ENCODE measurements around the gene CD320.
"Not testable (repeated sequence)": the region's sequence is repeated elsewhere in the genome, so short reads cannot be mapped to it uniquely, and the experiment has no call there.

The CD320 gene

GRCh38 chr19:8332976-8333766 lies 25.0 kb upstream of the CD320 start:
- DNase-seq: no peak

GRCh38 chr19:8331263-8331845 lies 23.2 kb upstream of the CD320 start:
- no peak for DNase-seq

- no peak for DNase-seq
Measured at GRCh38 chr19:8329996-8330395, 21.8 kb upstream of the CD320 start.

- DNase-seq: no peak
Measured at GRCh38 chr19:8325454-8325853, 17.3 kb upstream of the CD320 start.

GRCh38 chr19:8324186-8325050 lies 16.3 kb upstream of the CD320 start:
- DNase-seq: no peak

GRCh38 chr19:8323781-8324185 lies 15.6 kb upstream of the CD320 start:
- DNase-seq: no peak

- no peak for DNase-seq
Measured at GRCh38 chr19:8322638-8322997, 14.5 kb upstream of the CD320 start.

GRCh38 chr19:8321986-8322637 lies 14.0 kb upstream of the CD320 start:
- DNase-seq: no peak

- DNase-seq: peak; percentile 25
Measured at GRCh38 chr19:8321067-8321985, 13.2 kb upstream of the CD320 start, which contains the start of the genes NDUFA7 and RPS28. NDUFA7 (minus strand) TSS chr19:8321375; CDS start chr19:8321358, 17 bp downstream. RPS28 (plus strand) TSS chr19:8321496; CDS start chr19:8321531, 35 bp downstream.

GRCh38 chr19:8320564-8321066 lies 12.5 kb upstream of the CD320 start:
- DNase-seq: no peak

GRCh38 chr19:8319807-8320520 lies 11.8 kb upstream of the CD320 start:
- no peak for DNase-seq

GRCh38 chr19:8318835-8319234 lies 10.7 kb upstream of the CD320 start:
- DNase-seq: not testable (repeated sequence)

GRCh38 chr19:8316351-8317125 lies 8.4 kb upstream of the CD320 start:
- no peak for DNase-seq

GRCh38 chr19:8314981-8315640 lies 7.0 kb upstream of the CD320 start:
- DNase-seq: not testable (repeated sequence)

GRCh38 chr19:8311461-8312260 lies 3.5 kb upstream of the CD320 start:
- DNase-seq: no peak

- DNase-seq: no peak
Measured at GRCh38 chr19:8310342-8311055, 2.3 kb upstream of the CD320 start.

- no peak for DNase-seq
Measured at GRCh38 chr19:8308891-8309291, 733 bp upstream of the CD320 start.

GRCh38 chr19:8307400-8307964 lies 676 bp downstream of the CD320 start:
- no peak for DNase-seq

Data from NCI-H187 treated with DMSO at 0.1 percent for 48 hours (cell line).